ENCODE measurements around the gene PTPRR.

The PTPRR gene

GRCh38 chr12:70829070-70829469, 91.5 kb downstream of the PTPRR start:
- ATAC-seq = no peak
- TF ChIP-seq PPARA (CRISPR knock-in tag; IDR thresholded peaks at IDR 0.05; ENCODE audit: borderline replicate concordance) (no peak), ZNF565 (CRISPR knock-in tag; conservative IDR thresholded peaks at IDR 0.05; ENCODE audit: low read depth) (no peak), RARB (CRISPR knock-in tag; IDR thresholded peaks at IDR 0.05) (no peak)

DNA sequence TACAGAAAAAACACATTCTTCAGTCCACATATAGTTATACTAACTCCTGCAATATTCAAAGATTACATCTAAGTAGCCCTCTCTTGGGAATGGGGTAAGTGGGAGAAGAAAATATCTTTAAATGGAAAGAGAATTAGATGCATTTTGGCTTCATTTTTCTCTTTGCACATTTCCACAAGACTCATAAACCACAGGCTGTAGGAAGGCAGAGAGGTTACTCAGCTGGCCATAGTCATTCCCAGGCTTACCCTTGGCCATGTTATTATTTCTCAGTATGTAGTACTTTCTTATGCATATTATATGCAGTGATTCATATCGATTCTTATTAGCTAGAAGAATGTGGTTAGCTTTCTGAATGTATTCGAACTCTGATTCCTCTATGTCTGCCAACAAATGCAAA, 92.2 kb downstream of the PTPRR start:
- no peak for TF ChIP-seq TCF4 (CRISPR knock-in tag; IDR thresholded peaks at IDR 0.05; ENCODE audit: borderline replicate concordance)
- TF ChIP-seq ZNF565 (CRISPR knock-in tag; conservative IDR thresholded peaks at IDR 0.05; ENCODE audit: low read depth) = no peak
- ATAC-seq = no peak

- TF ChIP-seq ZNF565 (CRISPR knock-in tag; conservative IDR thresholded peaks at IDR 0.05; ENCODE audit: low read depth) (no peak), PPARA (CRISPR knock-in tag; IDR thresholded peaks at IDR 0.05; ENCODE audit: borderline replicate concordance) (no peak), OSR1 (CRISPR knock-in tag; IDR thresholded peaks at IDR 0.05) (no peak), ESRRG (CRISPR knock-in tag; IDR thresholded peaks at IDR 0.05) (no peak), ARNTL (CRISPR knock-in tag; IDR thresholded peaks at IDR 0.05; ENCODE audit: borderline replicate concordance, low read depth) (no peak), ZNF70 (CRISPR knock-in tag; IDR thresholded peaks at IDR 0.05) (no peak), ZFP3 (CRISPR knock-in tag; IDR thresholded peaks at IDR 0.05) (no peak), SNAI2 (CRISPR knock-in tag; IDR thresholded peaks at IDR 0.05) (no peak), BACH2 (CRISPR knock-in tag; IDR thresholded peaks at IDR 0.05; ENCODE audit: borderline replicate concordance) (no peak), ZNF8 (CRISPR knock-in tag; IDR thresholded peaks at IDR 0.05) (no peak)
- TF ChIP-seq, protein P1, sequence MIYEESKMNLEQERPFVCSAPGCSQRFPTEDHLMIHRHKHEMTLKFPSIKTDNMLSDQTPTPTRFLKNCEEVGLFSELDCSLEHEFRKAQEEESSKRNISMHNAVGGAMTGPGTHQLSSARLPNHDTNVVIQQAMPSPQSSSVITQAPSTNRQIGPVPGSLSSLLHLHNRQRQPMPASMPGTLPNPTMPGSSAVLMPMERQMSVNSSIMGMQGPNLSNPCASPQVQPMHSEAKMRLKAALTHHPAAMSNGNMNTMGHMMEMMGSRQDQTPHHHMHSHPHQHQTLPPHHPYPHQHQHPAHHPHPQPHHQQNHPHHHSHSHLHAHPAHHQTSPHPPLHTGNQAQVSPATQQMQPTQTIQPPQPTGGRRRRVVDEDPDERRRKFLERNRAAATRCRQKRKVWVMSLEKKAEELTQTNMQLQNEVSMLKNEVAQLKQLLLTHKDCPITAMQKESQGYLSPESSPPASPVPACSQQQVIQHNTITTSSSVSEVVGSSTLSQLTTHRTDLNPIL (CRISPR knock-in tag; IDR thresholded peaks at IDR 0.05; ENCODE audit: low read depth) = no peak
- ATAC-seq = no peak
These were observed 94.4 kb downstream of the PTPRR start for GRCh38 chr12:70826156-70826555.

DNA sequence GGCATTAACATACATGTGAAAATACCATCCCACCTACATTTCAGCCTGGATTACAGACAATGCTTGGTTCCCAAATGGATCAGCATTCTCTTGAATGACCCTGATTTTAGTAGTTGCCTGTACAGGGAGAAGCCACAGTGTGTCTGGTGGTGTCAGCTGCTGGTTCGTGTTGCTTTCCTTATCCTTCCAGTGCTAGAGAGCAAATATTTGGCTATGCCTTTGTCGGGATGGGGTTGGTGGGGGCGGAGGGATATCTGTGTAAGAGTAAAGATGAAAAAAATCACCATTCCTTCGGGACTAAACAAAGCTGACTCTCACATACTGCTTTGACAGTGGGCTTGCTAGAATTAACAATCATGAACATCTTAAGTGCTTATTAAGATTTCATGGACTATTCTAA, 96.0 kb downstream of the PTPRR start:
- no peak for TF ChIP-seq CSRNP3 (CRISPR knock-in tag; IDR thresholded peaks at IDR 0.05)
- no peak for TF ChIP-seq ZFP30 (CRISPR knock-in tag; IDR thresholded peaks at IDR 0.05)
- no peak for TF ChIP-seq CSDC2 (CRISPR knock-in tag; IDR thresholded peaks at IDR 0.05)
- TF ChIP-seq, protein P2, sequence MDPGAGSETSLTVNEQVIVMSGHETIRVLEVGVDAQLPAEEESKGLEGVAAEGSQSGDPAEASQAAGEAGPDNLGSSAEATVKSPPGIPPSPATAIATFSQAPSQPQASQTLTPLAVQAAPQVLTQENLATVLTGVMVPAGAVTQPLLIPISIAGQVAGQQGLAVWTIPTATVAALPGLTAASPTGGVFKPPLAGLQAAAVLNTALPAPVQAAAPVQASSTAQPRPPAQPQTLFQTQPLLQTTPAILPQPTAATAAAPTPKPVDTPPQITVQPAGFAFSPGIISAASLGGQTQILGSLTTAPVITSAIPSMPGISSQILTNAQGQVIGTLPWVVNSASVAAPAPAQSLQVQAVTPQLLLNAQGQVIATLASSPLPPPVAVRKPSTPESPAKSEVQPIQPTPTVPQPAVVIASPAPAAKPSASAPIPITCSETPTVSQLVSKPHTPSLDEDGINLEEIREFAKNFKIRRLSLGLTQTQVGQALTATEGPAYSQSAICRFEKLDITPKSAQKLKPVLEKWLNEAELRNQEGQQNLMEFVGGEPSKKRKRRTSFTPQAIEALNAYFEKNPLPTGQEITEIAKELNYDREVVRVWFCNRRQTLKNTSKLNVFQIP (CRISPR knock-in tag; IDR thresholded peaks at IDR 0.05; ENCODE audit: borderline replicate concordance, low read depth) = no peak
- TF ChIP-seq GLIS3 (CRISPR knock-in tag; IDR thresholded peaks at IDR 0.05) = no peak
- TF ChIP-seq ESRRG (CRISPR knock-in tag; IDR thresholded peaks at IDR 0.05) = no peak
- TF ChIP-seq ZNF70 (CRISPR knock-in tag; IDR thresholded peaks at IDR 0.05) = no peak
- TF ChIP-seq OSR1 (CRISPR knock-in tag; IDR thresholded peaks at IDR 0.05) = no peak
- no peak for TF ChIP-seq RARB (CRISPR knock-in tag; IDR thresholded peaks at IDR 0.05)
- TF ChIP-seq ARNTL (CRISPR knock-in tag; IDR thresholded peaks at IDR 0.05; ENCODE audit: borderline replicate concordance, low read depth) = no peak
- TF ChIP-seq ZC3H10 (CRISPR knock-in tag; IDR thresholded peaks at IDR 0.05) = no peak
- no peak for TF ChIP-seq PATZ1 (CRISPR knock-in tag; IDR thresholded peaks at IDR 0.05; ENCODE audit: borderline replicate concordance)
- no peak for TF ChIP-seq ISL1 (CRISPR knock-in tag; IDR thresholded peaks at IDR 0.05)
- ATAC-seq = no peak

Data from SK-N-SH treated with all-trans-retinoic acid at 6 μM for 48 hours (cell line).